GM10266 (cell line): Measurements from ENCODE around the gene PDE11A.

ENCODE experiments used
- DNase-seq: peaks from one replicate; pipeline ENCODE4 v3.0.0; 2012; ENCODE audit errors: extremely low spot score
- TF ChIP-seq, protein P1 (sequence below): IDR thresholded peaks from 2 replicates; pipeline ENCODE4 v1.5.1; 2012; ENCODE audit warnings: mild to moderate bottlenecking, low read depth; ENCODE audit not compliant: control insufficient read depth, insufficient read depth; ENCODE audit errors: missing control alignments

PDE11A gene

DNA sequence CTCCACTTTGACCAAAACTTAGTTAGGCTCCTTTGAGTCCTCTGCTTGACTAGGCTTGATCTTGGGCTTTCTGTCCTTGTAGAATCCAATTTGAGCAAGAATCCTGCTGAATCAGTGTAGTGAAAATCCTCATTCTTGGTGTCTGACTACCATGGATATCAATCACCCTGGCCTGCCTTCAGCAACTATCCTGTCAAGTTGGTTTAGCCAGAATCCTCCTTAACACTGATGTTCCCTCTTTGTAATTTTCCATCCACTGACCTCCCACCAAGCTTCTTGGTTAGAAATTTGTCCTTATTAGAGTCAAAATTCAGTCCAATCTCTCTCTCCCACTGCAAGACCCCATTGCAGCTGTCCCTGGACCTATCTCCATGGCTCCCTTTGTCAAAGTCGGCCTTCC, 39.2 kb upstream of the PDE11A start:
- TF ChIP-seq, protein P1, sequence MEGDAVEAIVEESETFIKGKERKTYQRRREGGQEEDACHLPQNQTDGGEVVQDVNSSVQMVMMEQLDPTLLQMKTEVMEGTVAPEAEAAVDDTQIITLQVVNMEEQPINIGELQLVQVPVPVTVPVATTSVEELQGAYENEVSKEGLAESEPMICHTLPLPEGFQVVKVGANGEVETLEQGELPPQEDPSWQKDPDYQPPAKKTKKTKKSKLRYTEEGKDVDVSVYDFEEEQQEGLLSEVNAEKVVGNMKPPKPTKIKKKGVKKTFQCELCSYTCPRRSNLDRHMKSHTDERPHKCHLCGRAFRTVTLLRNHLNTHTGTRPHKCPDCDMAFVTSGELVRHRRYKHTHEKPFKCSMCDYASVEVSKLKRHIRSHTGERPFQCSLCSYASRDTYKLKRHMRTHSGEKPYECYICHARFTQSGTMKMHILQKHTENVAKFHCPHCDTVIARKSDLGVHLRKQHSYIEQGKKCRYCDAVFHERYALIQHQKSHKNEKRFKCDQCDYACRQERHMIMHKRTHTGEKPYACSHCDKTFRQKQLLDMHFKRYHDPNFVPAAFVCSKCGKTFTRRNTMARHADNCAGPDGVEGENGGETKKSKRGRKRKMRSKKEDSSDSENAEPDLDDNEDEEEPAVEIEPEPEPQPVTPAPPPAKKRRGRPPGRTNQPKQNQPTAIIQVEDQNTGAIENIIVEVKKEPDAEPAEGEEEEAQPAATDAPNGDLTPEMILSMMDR = no peak
- DNase-seq = no peak

DNA sequence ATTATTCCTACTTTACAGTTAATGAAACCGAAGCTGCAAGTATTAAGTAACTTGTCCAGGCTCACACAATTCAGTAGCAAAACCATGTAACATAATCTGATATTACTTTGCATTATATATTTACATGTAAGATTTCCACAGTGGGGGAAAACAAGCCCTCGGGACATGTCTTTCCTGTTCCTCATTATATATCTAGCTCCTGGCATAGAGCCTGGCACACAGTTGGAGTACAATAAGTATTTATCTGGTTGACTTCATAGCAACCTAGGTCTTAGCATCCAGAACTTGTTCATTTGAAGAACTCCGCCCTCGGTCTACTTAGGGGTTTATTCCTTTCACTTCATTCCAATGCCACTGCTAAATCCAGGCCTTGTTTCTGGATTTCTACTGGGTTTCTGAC, 38.1 kb upstream of the PDE11A start:
- no peak for DNase-seq
- TF ChIP-seq, protein P1 = no peak

DNA sequence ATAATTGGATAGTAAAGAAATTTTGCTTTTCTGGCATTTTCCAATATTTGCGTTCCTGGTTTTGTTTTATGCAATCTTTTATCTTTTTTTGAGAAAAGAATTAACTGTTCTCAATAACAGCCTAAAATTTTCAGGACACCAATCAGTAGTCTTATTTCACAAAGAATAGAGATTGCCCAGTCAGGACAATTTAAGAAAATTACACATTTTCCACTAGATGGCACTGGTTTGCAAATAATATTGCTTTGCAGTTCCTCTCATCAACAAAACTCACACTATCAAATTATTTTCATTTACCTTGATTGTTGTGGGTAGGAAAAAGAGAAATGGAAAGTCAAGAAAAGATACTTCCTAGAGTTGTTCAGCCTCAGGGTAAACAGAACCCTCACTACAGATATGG, 37.2 kb upstream of the PDE11A start:
- peak; percentile 69 for DNase-seq
- TF ChIP-seq, protein P1 = peak; percentile 67

DNA sequence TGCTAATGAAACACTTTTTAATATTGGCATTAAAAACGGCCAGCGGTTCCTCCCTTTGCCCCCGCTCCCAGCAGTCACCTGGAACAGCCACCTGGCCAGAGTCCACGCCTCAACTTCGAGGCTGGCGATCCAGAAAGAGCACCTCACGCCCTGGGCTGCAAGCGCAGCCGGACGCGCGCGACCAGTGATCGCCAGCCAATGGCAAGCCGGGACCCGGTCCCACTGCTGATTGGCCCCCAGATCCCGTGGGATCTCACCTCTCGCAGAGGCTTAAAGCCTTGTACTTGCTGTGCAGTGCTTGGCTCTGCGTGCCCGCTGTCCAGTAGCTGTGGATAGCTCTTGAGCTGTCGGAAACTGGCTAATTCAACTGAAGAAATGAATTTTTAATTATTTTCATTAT, 35.6 kb upstream of the PDE11A start:
- DNase-seq = no peak
- TF ChIP-seq, protein P1 = no peak

DNA sequence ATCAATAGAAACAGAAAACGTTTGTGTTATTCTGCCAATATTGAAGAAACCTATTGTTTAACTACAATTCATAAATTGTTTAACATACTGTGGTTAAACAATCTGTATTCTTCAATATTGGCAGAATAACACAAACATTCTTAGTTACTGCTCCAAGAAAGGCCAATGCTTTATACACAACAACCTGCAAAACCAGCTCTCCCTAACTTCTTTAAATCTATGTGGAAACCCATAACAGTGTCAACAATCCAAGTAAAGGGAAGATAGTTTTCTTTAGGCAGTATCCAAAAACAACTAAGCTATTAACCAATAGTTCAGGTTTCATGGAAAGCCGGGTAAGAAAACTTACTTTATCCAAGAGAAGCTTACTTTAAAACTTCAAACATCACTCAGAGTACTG, 33.5 kb upstream of the PDE11A start:
- DNase-seq = no peak
- TF ChIP-seq, protein P1 = no peak

DNA sequence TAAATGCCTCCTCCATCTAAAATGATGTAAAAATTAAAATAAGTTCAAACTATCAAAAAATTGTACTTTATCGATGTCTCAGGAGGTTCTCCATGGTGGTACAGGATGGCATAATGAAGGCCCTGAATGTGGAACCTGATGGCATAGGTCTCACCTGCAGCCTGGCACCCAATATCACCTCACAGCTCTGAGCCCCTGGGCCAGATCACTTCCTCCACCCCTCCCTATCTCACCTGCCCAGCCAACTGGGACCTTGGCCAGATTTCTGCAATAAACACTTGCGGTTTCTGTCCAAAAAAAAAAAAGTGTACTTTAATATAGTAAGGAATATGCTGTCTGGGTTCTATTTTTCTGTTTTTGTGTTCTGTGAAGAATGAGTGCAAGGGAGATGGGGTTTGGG, 33.0 kb upstream of the PDE11A start:
- TF ChIP-seq, protein P1 = no peak
- no peak for DNase-seq

DNA sequence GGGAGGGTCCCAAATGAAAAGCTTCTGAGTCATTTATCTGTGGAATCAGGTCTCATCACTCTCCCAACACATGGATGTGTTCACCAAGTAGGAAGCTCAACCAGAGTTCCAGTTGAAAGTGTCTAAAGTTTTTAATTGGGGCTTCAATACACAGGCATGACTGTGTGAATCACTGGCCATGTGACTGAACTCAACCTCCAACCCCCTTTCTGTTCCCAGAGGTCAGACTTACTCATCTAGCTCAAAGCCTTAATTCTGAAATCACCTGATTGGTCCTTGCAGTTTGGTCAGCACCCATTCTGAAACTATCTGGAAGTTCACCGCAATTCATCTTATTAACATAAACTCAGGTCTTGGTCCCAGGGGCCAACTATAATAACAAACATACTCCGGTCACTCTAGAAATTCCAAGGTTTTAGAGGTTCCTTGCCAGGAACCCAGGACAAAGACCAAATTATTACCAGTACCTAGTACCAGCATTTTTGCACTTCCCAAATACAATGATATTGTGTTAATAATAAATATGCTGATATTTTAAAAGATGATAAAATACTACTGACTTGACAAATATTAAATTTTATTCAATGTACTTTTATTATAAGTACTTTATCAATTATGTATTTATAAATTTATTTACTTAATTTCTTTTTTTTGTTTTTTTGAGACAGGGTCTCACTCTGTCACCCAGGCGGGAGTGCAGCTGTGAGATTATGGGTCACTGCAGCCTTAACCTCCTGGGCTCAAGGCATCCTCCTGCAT, 28.9 kb upstream of the PDE11A start:
- DNase-seq = no peak
- TF ChIP-seq, protein P1 = no peak
